IMR-90 (cell line): ENCODE data around the gene MYORG. TPM values are rescaled to one million over a fixed set of nuclear protein-coding genes. Genes with fewer than 3 reads are reported as not detected.

Experiments
- ATAC-seq: fragments of 200-7000 bp; cut with Tn5 transposase; 2 replicates; pipeline ENCODE4 v1.9.1; 2020; ENCODE audit warnings: low read depth, mild to moderate bottlenecking, moderate library complexity
- BruUV-seq: library from RNA; stranded (reverse); fragments of 400-500 nt; replicated peaks from 2 replicates; lab custom pipeline; 2021; lab: Mats Ljungman, UMichigan
- CTCF ChIA-PET: fragments of 300-600 bp; formaldehyde crosslinking; extraction: SDS; loops from one replicate; lab custom pipeline; 2021; ENCODE audit warnings: antibody characterized with exemption; lab: Yijun Ruan, JAX
- POLR2A ChIA-PET: fragments of 300-600 bp; sonication (Branson Sonifier 250); formaldehyde crosslinking; loops from one replicate; lab custom pipeline; 2022; ENCODE audit warnings: antibody characterized with exemption; ENCODE audit not compliant: unreplicated experiment; lab: Charles Lee
- DNase-seq: peaks from one replicate; pipeline ENCODE4 v3.0.0; 2013
- H2AFZ ChIP-seq: replicated peaks from 2 replicates; pipeline ENCODE3; 2013; ENCODE audit warnings: low read length, mild to moderate bottlenecking; ENCODE audit not compliant: poor library complexity
- H2AK5ac ChIP-seq: 2 replicates; pipeline ENCODE4 v1.6.1; 2013; ENCODE audit warnings: low read depth, low read length, inconsistent platforms
- H2AK9ac ChIP-seq: replicated peaks from 2 replicates; pipeline ENCODE3; 2013; ENCODE audit warnings: mild to moderate bottlenecking, low read depth, low read length, moderate library complexity; ENCODE audit not compliant: poor library complexity
- H2BK120ac ChIP-seq: 2 replicates; pipeline ENCODE4 v1.6.1; 2013; ENCODE audit warnings: low read depth, low read length, inconsistent platforms
- H2BK15ac ChIP-seq: 3 replicates; pipeline ENCODE4 v1.6.1; 2013; ENCODE audit warnings: low read depth, low read length, inconsistent platforms
- H2BK20ac ChIP-seq: 2 replicates; pipeline ENCODE4 v1.6.1; 2013; ENCODE audit warnings: low read depth, mild to moderate bottlenecking, inconsistent platforms, low read length, moderate library complexity
- H2BK5ac ChIP-seq: 2 replicates; pipeline ENCODE4 v1.6.1; 2013; ENCODE audit warnings: mild to moderate bottlenecking, low read depth, low read length, inconsistent platforms; ENCODE audit not compliant: poor library complexity, severe bottlenecking
- H3K14ac ChIP-seq: replicated peaks from 2 replicates; pipeline ENCODE4 v1.6.1; 2013; ENCODE audit warnings: low read depth, low read length, inconsistent platforms
- H3K18ac ChIP-seq: 2 replicates; pipeline ENCODE4 v1.6.1; 2013; ENCODE audit warnings: low read depth, low read length, control low read depth
- H3K23ac ChIP-seq: 2 replicates; pipeline ENCODE4 v1.6.1; 2013; ENCODE audit warnings: low read depth, low read length, inconsistent platforms
- H3K27ac ChIP-seq: 2 replicates; pipeline ENCODE4 v1.5.1; 2013; ENCODE audit warnings: mild to moderate bottlenecking, control low read depth, low read length; ENCODE audit not compliant: insufficient read depth
- H3K27me3 ChIP-seq: 2 replicates; pipeline ENCODE4 v1.6.1; 2013; ENCODE audit warnings: low read length; ENCODE audit not compliant: control insufficient read depth, insufficient read depth
- H3K36me3 ChIP-seq: 2 replicates; pipeline ENCODE4 v1.6.1; 2013; ENCODE audit warnings: low read length, mixed read lengths; ENCODE audit not compliant: control insufficient read depth, insufficient read depth
- H3K4ac ChIP-seq: 2 replicates; pipeline ENCODE4 v1.6.1; 2013; ENCODE audit warnings: low read depth, low read length, inconsistent platforms
- H3K4me1 ChIP-seq: 2 replicates; pipeline ENCODE4 v1.6.1; 2013; ENCODE audit warnings: low read length, mixed read lengths; ENCODE audit not compliant: control insufficient read depth, insufficient read depth
- H3K4me2 ChIP-seq: 2 replicates; pipeline ENCODE4 v1.6.1; 2013; ENCODE audit warnings: low read depth, mild to moderate bottlenecking, control low read depth, low read length, moderate library complexity
- H3K4me3 ChIP-seq: 2 replicates; pipeline ENCODE4 v1.5.1; 2013; ENCODE audit warnings: low read depth, mild to moderate bottlenecking, control low read depth, low read length, moderate library complexity; ENCODE audit not compliant: insufficient read depth
- H3K56ac ChIP-seq: 2 replicates; pipeline ENCODE4 v1.6.1; 2013; ENCODE audit warnings: low read length, inconsistent platforms; ENCODE audit not compliant: insufficient read depth; ENCODE audit errors: extremely low read depth
- H3K79me1 ChIP-seq, 2 experiments: 2 replicates each; pipeline ENCODE4 v1.6.1; 2013; ENCODE audit warnings: low read length in 2 of 2, inconsistent platforms in 1 of 2, low read depth in 1 of 2
- H3K9ac ChIP-seq: 2 replicates; pipeline ENCODE4 v1.6.1; 2013; ENCODE audit warnings: low read depth, low read length, control low read depth
- H3K9me1 ChIP-seq: 2 replicates; pipeline ENCODE4 v1.6.1; 2013; ENCODE audit warnings: low read length, inconsistent platforms; ENCODE audit not compliant: insufficient read depth
- H3K9me3 ChIP-seq: 2 replicates; pipeline ENCODE4 v1.6.1; 2013; ENCODE audit warnings: low read length; ENCODE audit not compliant: control insufficient read depth, insufficient read depth
- H4K20me1 ChIP-seq: 2 replicates; pipeline ENCODE4 v1.6.1; 2013; ENCODE audit warnings: low read length, inconsistent platforms; ENCODE audit not compliant: insufficient read depth
- H4K5ac ChIP-seq: 2 replicates; pipeline ENCODE4 v1.6.1; 2013; ENCODE audit warnings: mild to moderate bottlenecking, low read depth, low read length, control low read depth
- H4K8ac ChIP-seq, 2 experiments: 2 replicates each; pipeline ENCODE4 v1.6.1; 2013; ENCODE audit warnings: low read depth in 2 of 2, low read length in 2 of 2, control low read depth in 1 of 2, inconsistent platforms in 1 of 2
- H4K91ac ChIP-seq: 2 replicates; pipeline ENCODE4 v1.6.1; 2013; ENCODE audit warnings: low read depth, low read length, inconsistent platforms; ENCODE audit not compliant: insufficient read depth
- MAFK ChIP-seq: IDR thresholded peaks from 2 replicates; pipeline ENCODE4 v1.6.1; 2012; ENCODE audit warnings: low read depth, low read length, improper control_type of control experiment
- MAZ ChIP-seq: IDR thresholded peaks from 2 replicates; pipeline ENCODE4 v1.6.1; 2012; ENCODE audit warnings: low read depth, mild to moderate bottlenecking, low read length, improper control_type of control experiment, moderate library complexity, borderline replicate concordance
- NFE2L2 ChIP-seq: fragments of 150-350 bp; IDR thresholded peaks from 2 replicates; pipeline ENCODE4 v1.6.1; 2016; ENCODE audit warnings: low read depth, mild to moderate bottlenecking, low read length
- SMC3 ChIP-seq: fragments of 150-350 bp; IDR thresholded peaks from 2 replicates; pipeline ENCODE4 v1.6.1; 2016; ENCODE audit warnings: low read depth, mild to moderate bottlenecking, antibody characterized with exemption, low read length, moderate library complexity
- WGBS, 2 experiments: methylation state at CpG; one replicate each; pipeline versions ENCODE4 v1.1.5 to v1.1.7; 2013; ENCODE audit warnings: missing lambda C conversion rate in 2 of 2; ENCODE audit not compliant: insufficient read length in 1 of 2; ENCODE audit errors: extremely low coverage in 2 of 2; 5-methylcytosine and 5-hydroxymethylcytosine counted together
- dilution Hi-C: fragments of 300-500 bp; cut with HindIII; formaldehyde crosslinking; loops from one replicate; pipeline ENCODE4 v1.14.3; 2018; ENCODE audit warnings: low sequenced_read_pairs; ENCODE audit not compliant: unreplicated experiment
- in situ Hi-C: fragments of 300-500 bp; cut with MboI; formaldehyde crosslinking; loops from 3 replicates; pipeline ENCODE4 v1.14.3; 2019; ENCODE audit warnings: low sequenced_read_pairs, inconsistent platforms, mixed read lengths
- intact Hi-C: fragments of 100-400 bp; cut with micrococcal nuclease; formaldehyde crosslinking; loops from 2 replicates; pipeline ENCODE4 v1.10.0; 2022
- polyA plus RNA-seq, 3 experiments: library from polyadenylated mRNA; depleted of rRNA; stranded (reverse); fragments of >200 nt; gene quantifications; 2 replicates each; pipeline ENCODE4 v1.2.3, GENCODE V29; 2012; ENCODE audit warnings: low replicate concordance in 1 of 3
- total RNA-seq: library from RNA; depleted of rRNA; stranded (reverse); fragments of >200 nt; gene quantifications from 2 replicates; pipeline ENCODE4 v1.2.3, GENCODE V29; 2012
- TF ChIP-seq, protein P1 (sequence below): conservative IDR thresholded peaks from 2 replicates; pipeline ENCODE4 v1.5.1; 2012; ENCODE audit warnings: mild to moderate bottlenecking, low read depth, low read length, improper control_type of control experiment

Gene MYORG
- total and polyA plus RNA-seq, 2 of the 4 experiments (the other 2 are of a cell fraction), result 0.36 to 0.60 TPM

DNA sequence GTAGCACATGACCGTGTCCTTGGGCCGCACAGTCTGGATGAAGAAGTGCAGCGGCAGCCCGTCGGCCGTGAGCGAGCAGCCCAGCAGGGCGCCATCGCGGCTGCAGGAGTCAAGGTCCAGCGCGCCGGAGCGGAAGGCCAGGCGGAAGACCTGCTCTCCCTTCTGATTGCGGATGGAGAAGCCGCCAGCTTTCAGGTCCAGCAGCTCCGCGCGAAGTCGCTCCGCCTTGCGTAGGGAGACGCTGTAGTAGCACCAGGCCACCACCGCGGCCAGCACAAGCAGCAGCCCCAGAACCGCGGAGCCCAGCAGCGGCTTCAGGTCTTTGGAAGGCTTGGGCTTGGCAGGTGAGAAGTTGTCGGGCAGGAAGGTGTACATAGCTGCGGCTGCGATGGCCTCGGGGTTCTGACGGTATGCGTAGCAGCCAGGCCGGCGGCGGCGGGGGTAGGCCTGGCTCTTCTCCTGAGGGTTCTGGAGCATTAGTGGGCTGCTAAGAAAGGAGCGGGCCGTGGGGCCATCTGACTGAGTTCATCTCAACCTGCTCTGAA lies 4.2 kb downstream of the MYORG start:
- H3K56ac ChIP-seq, result no peak overlapping the region
- H3K4me1 ChIP-seq, result peaks cover 2% of the 10 kb centered on the region; the same call in 1 of the 2 replicates
- H2AK9ac ChIP-seq, result no peak overlapping the region
- H3K36me3 ChIP-seq, result peaks cover 3% of the 10 kb centered on the region; the same call in 1 of the 2 replicates
- no peak overlapping the region for H2AK5ac ChIP-seq
- no peak overlapping the region for H3K27ac ChIP-seq
- no peak overlapping the region for H3K18ac ChIP-seq
- WGBS, 2 experiments, result 34% methylated on average over 15 of the region's 41 CpGs; no CpG with 5 or more reads in 1 of the 2 experiments
- no peak overlapping the region for H3K4ac ChIP-seq
- peak overlapping the region; percentile 58 for H2AFZ ChIP-seq
- H3K14ac ChIP-seq, result no peak overlapping the region
- H2BK15ac ChIP-seq, result no peak overlapping the region
- no peak overlapping the region for H3K23ac ChIP-seq
- ATAC-seq (no peak), DNase-seq (no peak)
- H3K9ac ChIP-seq, result no peak overlapping the region
- intact Hi-C loops, result no loop called here
- no peaks in the 10 kb centered on the region for H3K79me1 ChIP-seq
- H4K5ac ChIP-seq, result no peak overlapping the region
- no peaks in the 10 kb centered on the region; the same call in 1 of the 2 replicates for H4K20me1 ChIP-seq
- no peak overlapping the region for H2BK20ac ChIP-seq
- dilution Hi-C loops, result no loop called here
- H4K91ac ChIP-seq, result no peak overlapping the region
- TF ChIP-seq, protein P1, sequence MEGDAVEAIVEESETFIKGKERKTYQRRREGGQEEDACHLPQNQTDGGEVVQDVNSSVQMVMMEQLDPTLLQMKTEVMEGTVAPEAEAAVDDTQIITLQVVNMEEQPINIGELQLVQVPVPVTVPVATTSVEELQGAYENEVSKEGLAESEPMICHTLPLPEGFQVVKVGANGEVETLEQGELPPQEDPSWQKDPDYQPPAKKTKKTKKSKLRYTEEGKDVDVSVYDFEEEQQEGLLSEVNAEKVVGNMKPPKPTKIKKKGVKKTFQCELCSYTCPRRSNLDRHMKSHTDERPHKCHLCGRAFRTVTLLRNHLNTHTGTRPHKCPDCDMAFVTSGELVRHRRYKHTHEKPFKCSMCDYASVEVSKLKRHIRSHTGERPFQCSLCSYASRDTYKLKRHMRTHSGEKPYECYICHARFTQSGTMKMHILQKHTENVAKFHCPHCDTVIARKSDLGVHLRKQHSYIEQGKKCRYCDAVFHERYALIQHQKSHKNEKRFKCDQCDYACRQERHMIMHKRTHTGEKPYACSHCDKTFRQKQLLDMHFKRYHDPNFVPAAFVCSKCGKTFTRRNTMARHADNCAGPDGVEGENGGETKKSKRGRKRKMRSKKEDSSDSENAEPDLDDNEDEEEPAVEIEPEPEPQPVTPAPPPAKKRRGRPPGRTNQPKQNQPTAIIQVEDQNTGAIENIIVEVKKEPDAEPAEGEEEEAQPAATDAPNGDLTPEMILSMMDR, result no peak
- TF ChIP-seq NFE2L2, result no peak
- TF ChIP-seq MAFK, result no peak
- no peak for TF ChIP-seq SMC3
- TF ChIP-seq MAZ, result no peak
- no peak overlapping the region for H2BK120ac ChIP-seq
- H3K9me3 ChIP-seq, result peaks cover 12% of the 10 kb centered on the region; the same call in 1 of the 2 replicates
- H3K27me3 ChIP-seq, result peaks cover 26% of the 10 kb centered on the region; the same call in 1 of the 2 replicates
- ChIA-PET CTCF (no interaction called here), POLR2A (no interaction called here)
- H3K9me1 ChIP-seq, result peaks cover 8% of the 10 kb centered on the region; the same call in 1 of the 2 replicates
- in situ Hi-C loops, result no loop called here
- no peak overlapping the region for H3K4me3 ChIP-seq
- no peak overlapping the region for H4K8ac ChIP-seq
- H3K4me2 ChIP-seq, result no peak overlapping the region
- BruUV-seq, result no TSS peak
- H2BK5ac ChIP-seq, result no peak overlapping the region
